GM12892 (cell line): ENCODE data around the gene EGFLAM.

Experiments used
- POLR2A ChIP-seq: IDR thresholded peaks from 2 replicates; pipeline ENCODE4 v1.6.1; 2011; ENCODE audit warnings: low read depth, low read length, control low read depth
- POLR2AphosphoS5 ChIP-seq: IDR thresholded peaks from 2 replicates; pipeline ENCODE4 v1.6.1; 2011; ENCODE audit warnings: low read depth, low read length, control low read depth
- TAF1 ChIP-seq: IDR thresholded peaks from 2 replicates; pipeline ENCODE4 v1.6.1; 2011; ENCODE audit warnings: low read depth, mild to moderate bottlenecking, control low read depth, low read length, borderline replicate concordance

DNA sequence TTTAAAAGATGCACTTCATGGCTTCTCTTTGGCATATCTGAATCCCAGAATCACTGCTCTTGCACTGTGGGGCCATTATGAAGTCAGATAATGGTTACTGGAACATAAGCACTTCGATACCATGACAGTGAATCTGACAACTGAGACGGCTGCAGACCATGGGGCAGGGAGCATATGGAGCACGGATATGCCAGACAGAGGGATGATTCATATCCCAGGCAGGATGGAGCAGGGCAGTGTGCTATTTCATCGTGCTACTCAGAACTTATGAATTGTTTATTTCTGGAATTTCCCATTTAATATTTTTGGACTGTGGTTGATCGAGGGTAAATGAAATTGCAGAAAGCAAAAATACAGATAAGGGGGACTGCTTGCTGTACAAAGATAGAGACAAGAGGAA is 145.0 kb downstream of the EGFLAM start:
- no peak for TF ChIP-seq POLR2A
- no peak for TF ChIP-seq TAF1
- no peak for TF ChIP-seq POLR2AphosphoS5
